NCI-H460 (cell line): ENCODE data around the gene RASIP1. TPM values are rescaled to one million over a fixed set of nuclear protein-coding genes. Genes with fewer than 3 reads are reported as not detected.
A peak's percentile ranks its signal among the peaks of the same experiment; 100 is the strongest.

Source experiments
- DNase-seq: peaks from one replicate; pipeline ENCODE4 v3.0.0-alpha.2; 2016; ENCODE audit warnings: low read depth; ENCODE audit errors: extremely low read depth
- total RNA-seq: library from RNA; depleted of rRNA; stranded (reverse); fragments of >200 nt; shearing (Covaris generic); gene quantifications from 2 replicates; pipeline ENCODE4 v1.2.3, GENCODE V29; 2014; rRNA removed

RASIP1 gene
- total RNA-seq, 1 experiment from 2014 or later = 0.50 TPM

DNA sequence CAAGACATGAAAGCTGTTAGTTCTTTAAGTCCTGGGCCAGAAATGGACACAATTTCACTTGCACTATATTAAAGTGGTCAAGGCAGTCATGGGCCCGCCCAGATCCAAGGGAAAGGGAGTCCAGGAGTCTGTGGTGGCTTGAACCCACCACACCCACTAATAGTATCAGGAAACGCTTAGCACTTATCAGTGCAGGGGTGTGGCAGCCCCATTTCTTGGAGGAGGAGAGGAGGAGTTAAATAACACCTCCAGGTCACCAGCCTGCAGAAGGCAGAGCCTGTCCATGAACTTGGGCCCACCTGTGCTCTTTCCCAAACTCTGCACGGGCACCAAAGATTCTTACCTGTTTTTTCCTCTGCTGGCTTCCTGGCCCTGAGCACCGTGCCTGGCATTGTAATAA lies 62.2 kb downstream of the RASIP1 start:
- DNase-seq = no peak

DNA sequence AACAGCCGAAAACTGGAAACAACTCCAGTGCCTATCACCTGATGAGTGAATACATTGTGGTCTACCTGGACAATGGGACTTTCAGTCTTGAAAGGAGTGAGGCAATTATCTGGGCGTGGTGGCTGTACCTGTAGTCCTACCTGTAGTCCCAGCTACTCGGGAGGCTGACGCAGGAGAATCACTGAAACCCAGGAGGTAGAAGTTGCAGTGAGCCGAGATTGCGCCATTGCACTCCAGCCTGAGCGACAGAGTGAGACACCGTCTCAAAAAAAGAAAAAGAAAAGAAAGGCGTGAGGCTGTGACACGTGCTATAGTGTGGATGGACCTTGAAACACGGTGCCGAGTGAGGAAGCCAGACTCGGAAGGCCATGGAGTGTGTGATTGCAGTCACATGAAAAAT lies 63.5 kb downstream of the RASIP1 start:
- DNase-seq = no peak

DNA sequence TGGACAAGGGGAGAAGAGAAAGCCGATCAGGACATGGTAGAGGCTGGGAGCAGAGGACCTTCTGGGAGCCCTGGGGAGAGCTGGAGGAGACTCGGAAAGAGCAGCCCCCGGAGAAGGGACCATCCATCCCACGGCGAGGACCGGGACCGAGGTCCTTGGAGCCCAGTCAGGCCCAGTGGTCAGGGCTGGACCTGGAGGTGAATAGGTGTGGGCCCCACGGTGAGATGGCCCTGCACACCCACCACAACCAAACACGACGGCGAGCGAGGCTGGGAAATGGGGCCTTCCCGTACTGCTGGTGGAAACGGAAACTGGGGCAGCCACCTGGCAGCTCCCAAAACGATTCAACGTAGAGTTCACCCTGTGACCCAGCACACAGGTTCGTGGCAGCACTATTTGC lies 63.9 kb downstream of the RASIP1 start:
- no peak for DNase-seq

DNA sequence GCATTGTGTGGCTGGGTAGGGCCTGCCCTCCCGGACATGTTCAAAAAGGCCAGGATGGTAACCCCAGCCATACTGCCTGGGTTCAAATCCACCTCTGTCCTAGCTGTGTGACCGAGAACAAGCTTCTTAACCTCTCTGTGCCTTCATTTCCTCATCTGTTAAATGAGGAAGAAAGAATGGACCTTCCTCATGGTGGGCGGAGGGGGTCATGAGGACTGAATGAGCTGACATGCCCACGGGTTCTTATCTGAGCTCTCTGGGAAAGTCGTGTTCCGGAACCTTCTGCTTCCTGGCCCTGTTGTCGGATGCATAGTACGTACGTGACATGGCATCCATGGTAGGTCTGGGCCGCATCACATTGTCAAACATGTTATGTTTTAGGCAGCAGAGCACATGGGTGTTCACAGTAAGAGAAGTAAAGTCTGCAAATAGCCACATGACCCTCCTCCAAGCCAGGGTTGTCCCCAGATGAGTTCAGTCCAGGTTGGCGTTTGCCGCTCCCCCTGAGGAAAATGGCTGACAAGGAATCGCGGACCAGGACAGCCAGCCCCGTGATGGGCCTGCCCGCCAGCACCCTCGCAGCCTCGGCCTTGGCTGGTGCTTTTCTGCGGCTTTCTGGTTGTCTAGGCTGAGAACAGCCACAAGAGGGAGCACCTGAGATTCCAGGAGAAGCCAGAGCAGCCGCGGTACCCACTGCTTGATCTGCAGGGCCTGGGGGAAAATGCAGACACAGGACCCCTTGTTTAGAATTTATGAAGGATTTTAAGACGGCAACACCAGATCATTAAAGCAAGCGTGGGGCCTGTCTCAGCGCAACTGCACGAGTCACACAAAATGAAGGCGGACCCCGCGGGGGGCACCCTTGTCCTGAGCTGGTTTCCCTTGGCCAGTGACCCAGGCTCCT lies 65.2 kb downstream of the RASIP1 start:
- DNase-seq = peak; percentile 76

DNA sequence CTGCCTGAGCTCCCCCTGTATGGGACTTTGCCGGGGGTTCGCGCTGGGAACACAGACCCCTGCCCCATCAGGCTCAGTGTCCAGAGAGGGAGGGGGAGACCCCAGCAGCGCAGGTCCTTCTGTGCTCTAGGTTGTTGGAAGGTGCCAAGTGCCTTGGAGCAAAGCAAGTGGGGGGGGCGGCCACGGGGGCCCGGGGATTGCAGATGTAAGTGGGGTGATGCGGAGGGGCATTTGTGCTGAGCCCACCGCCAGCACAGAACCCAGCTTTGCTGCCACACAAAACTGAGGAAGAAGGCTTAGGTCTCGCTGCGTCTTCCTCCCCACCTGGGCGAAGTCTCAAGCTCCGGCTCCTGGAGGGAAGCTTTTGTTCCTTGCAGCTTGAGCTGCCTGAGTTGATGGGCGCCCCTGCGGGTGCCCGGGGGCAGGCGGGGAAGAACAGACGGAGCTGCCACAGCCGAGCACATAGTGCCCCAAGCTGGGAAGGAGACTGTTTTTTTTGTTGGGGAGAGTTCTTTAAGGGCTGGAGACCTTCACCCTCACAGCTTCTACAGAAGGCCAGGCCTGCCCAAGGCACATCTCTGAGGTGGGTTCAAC lies 66.1 kb downstream of the RASIP1 start:
- no peak for DNase-seq

DNA sequence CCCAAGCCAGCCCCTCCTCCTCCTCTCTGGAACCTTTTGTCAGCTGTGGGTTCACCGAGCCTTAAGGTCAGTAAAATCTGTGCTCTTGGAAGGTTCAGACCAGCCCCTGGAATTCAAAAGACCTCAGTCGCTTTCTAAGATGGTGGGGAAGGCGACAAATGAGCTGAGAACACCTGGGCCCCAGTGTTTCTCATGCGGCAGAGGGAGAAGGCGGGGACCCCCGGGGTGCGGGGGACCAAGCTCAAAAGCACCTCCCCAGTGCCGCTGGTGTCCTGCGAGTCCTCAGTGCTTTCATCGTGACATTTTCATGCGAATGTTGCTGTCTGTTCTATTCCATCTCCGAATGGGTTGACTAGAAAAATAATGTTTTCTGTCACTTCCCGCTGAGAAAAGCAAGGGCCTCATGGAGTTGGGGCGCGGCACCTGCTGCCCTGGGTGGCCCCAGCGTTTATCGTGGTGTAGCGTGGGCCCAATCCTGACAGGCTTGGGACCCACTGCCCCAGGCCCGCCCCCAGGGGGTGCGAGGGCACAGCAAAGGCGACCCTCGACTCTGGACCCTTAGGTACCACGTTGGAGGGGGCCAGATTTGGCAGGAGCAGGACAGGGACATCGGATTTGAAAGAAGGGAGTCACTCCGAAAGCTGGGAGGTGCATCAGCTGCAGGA lies 66.8 kb downstream of the RASIP1 start:
- no peak for DNase-seq

DNA sequence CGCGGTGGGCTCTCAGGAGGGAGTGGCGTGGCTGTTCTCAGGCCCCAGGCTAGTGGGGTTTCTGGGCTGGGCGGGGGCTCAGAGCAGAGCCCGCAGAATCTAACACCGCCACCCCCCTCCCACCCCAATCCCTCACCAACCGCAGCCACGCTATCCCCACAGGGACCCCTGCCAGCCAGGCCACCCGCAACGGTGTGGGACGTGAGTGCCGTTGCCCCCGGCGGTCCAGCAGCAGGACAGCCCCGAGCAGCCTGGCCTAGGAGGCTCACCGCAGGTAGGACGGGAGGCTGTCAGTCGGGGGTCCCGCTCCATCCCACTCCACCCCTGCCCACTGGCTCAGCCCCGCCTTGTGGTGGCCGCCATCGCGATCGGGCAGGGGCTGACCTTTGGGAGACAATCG lies 67.4 kb downstream of the RASIP1 start, which contains the start of gene NTN5:
NTN5 (minus strand) TSS at position 24 of the 400 bp plus-strand sequence. CDS start 2,031 bp downstream, outside the sequence.
- DNase-seq = no peak

DNA sequence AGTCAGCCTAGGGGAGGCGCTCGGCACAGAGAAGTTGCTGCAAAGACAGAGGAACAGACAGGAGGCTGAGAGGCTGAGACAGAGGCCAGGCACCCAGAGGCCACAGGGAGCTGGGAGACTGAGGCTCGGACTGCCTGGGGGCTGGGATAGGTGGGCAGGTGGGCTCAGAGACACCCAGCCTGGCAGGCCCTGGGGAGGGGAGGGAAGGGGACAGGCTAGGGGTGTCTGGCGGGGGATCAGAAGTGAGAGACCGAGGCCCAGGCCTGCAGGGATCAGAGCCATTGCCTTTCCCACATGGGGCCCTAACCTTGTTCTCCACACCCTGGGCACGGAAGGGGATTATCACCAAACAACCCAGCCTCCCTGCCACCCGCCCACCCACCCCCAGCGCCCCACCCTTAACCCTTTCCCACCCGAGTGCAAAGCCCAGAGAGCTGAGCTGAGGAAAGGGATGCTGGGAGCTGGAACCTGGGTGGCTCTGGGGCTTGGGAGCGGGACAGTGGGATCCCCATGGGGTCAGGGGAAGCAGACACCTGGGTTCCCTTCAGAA lies 68.9 kb downstream of the RASIP1 start:
- no peak for DNase-seq

DNA sequence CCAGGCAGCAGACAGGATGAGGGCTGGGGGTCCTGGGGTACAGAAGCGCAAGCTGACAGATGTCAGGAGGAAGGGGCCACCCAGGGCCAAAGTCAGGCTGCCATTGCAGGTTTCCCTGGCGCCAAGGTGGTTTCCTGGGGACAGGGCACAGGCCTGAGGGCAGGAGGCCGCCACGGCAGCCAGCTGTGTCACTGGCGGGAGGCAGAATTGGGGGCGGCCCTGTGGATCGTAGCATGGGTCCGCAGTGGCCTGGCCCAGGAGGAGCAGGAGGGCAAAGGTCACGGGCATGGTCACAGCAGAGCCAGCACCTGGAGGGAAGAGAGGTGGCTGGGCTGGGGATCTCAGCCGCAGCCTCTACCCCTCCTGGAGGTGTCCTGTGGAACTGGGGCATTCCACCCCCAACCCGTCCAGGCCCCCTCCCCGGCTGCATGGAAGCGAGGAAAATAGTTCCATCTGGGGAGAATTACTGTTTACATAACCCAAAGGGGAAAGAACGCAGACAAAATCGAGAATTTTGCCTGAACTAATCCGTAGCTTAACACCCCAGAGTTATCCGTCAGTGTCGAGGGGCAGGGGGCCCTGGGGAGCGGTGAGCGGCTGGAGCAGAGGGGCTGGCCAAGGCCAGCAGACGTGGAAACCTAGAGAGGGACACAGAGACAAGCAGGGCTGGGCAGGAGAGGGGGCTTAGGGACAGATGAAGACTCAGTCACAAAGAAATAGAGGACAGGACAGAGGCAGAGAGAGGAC lies 69.5 kb downstream of the RASIP1 start:
- DNase-seq = no peak

Other genes starting within 250 kb of the RASIP1 start
- gene LMTK3, start 228.8 kb downstream of the RASIP1 start, total RNA-seq = 0.05 TPM in 1 of 2 replicates, not detected in the other
- gene SULT2B1, start 188.4 kb downstream of the RASIP1 start, total RNA-seq = 0.12 TPM in 1 of 2 replicates, not detected in the other
- not detected in 2 replicates for gene SPACA4, start 133.9 kb downstream of the RASIP1 start, total RNA-seq
- 0.57 TPM in 1 of 2 replicates, not detected in the other for gene FAM83E, start 125.5 kb downstream of the RASIP1 start, total RNA-seq
- 1,411 and 1,488 TPM in 2 replicates for gene RPL18, start 121.4 kb downstream of the RASIP1 start, total RNA-seq
- gene SPHK2, start 121.1 kb downstream of the RASIP1 start, total RNA-seq = 6.7 and 6.9 TPM in 2 replicates
- gene DBP, start 103.2 kb downstream of the RASIP1 start, total RNA-seq = 3.0 and 3.5 TPM in 2 replicates
- 3.3 and 4.3 TPM in 2 replicates for gene CA11, start 94.4 kb downstream of the RASIP1 start, total RNA-seq
- gene NTN5, start 67.6 kb downstream of the RASIP1 start, total RNA-seq = not detected in 2 replicates
- not detected in 2 replicates for gene FUT2, start 44.6 kb downstream of the RASIP1 start, total RNA-seq
- gene MAMSTR, start 20.9 kb downstream of the RASIP1 start, total RNA-seq = 0.32 and 0.43 TPM in 2 replicates
- 0.15 and 0.52 TPM in 2 replicates for gene IZUMO1, start 6.3 kb upstream of the RASIP1 start, total RNA-seq
- gene FUT1, start 12.0 kb upstream of the RASIP1 start, total RNA-seq = 1.6 and 2.3 TPM in 2 replicates
- gene FGF21, start 14.9 kb upstream of the RASIP1 start, total RNA-seq = not detected in 2 replicates
- gene BCAT2, start 70.4 kb upstream of the RASIP1 start, total RNA-seq = 27.6 and 31.2 TPM in 2 replicates
- 1.6 and 2.0 TPM in 2 replicates for gene HSD17B14, start 95.9 kb upstream of the RASIP1 start, total RNA-seq
- gene PLEKHA4, start 128.0 kb upstream of the RASIP1 start, total RNA-seq = 0.58 and 1.2 TPM in 2 replicates
- gene PPP1R15A, start 131.8 kb upstream of the RASIP1 start, total RNA-seq = 83.3 and 85.6 TPM in 2 replicates
- gene TULP2, start 158.1 kb upstream of the RASIP1 start, total RNA-seq = not detected in 2 replicates
- 87.9 and 97.4 TPM in 2 replicates for gene NUCB1, start 159.7 kb upstream of the RASIP1 start, total RNA-seq
- 0.55 TPM in 1 of 2 replicates, not detected in the other for gene DHDH, start 193.1 kb upstream of the RASIP1 start, total RNA-seq
- 93.6 and 95.9 TPM in 2 replicates for gene BAX, start 214.3 kb upstream of the RASIP1 start, total RNA-seq
- 10,502 and 11,625 TPM in 2 replicates for gene FTL, start 224.7 kb upstream of the RASIP1 start, total RNA-seq